Vagina (tissue), 2 donors: Measurements from ENCODE around the gene CLEC4G. TPM values are rescaled to one million over a fixed set of nuclear protein-coding genes. Genes with fewer than 3 reads are reported as not detected.
"Not testable (repeated sequence)": the region's sequence is repeated elsewhere in the genome, so short reads cannot be mapped to it uniquely, and the experiment has no call there.

Source experiments
- DNase-seq, 2 donors: peaks; one replicate each; pipeline ENCODE4 v3.0.0-alpha.2; 2017; ENCODE audit errors: extremely low spot score in 2 of 2
- H3K27ac ChIP-seq: fragments of 200-600 bp; sonication (generic); one replicate; pipeline ENCODE4 v1.5.1; 2019
- H3K27me3 ChIP-seq: fragments of 200-600 bp; sonication (generic); one replicate; pipeline ENCODE4 v1.5.1; 2019
- H3K36me3 ChIP-seq, 2 donors: fragments of 200-600 bp; sonication (generic); one replicate each; pipeline ENCODE4 v1.5.1; 2017 to 2019
- H3K4me1 ChIP-seq: fragments of 200-600 bp; sonication (generic); one replicate; pipeline ENCODE4 v1.5.1; 2019
- H3K4me3 ChIP-seq, 2 donors: fragments of 200-600 bp; sonication (generic); 1 replicate in 1 of 2; 2 replicates in 1 of 2; pipeline ENCODE4 v1.5.1; 2016 to 2019
- H3K9me3 ChIP-seq: fragments of 200-600 bp; sonication (generic); one replicate; pipeline ENCODE4 v1.5.1; 2019
- POLR2A ChIP-seq, 2 donors: fragments of 450-650 bp; IDR thresholded peaks; one replicate each; pipeline ENCODE4 v1.6.1; 2017; ENCODE audit warnings: antibody characterized with exemption in 2 of 2, mild to moderate bottlenecking in 2 of 2, moderate library complexity in 2 of 2
- POLR2AphosphoS5 ChIP-seq, 2 donors: sonication (generic); formaldehyde crosslinking; IDR thresholded peaks; one replicate each; pipeline ENCODE4 v1.9.0; 2017; ENCODE audit warnings: antibody characterized with exemption in 2 of 2, mild to moderate bottlenecking in 2 of 2, low read depth in 1 of 2; ENCODE audit not compliant: insufficient read depth in 1 of 2
- intact Hi-C: fragments of 100-400 bp; cut with DNase I; formaldehyde crosslinking; loops from one replicate; pipeline ENCODE4 v1.15.1; 2023
- total RNA-seq: library from RNA; depleted of rRNA; stranded (reverse); fragments of >200 nt; gene quantifications from one replicate; pipeline ENCODE4 v1.2.3, GENCODE V29; 2016
- TF ChIP-seq, protein P1 (sequence below), 3 experiments: fragments of 450-650 bp in 2 of 3; fragments of 200-600 bp in 1 of 3; sonication (generic) in 1 of 3; IDR thresholded peaks; one replicate each; pipeline ENCODE4 v1.5.1; 2017 to 2019; ENCODE audit warnings: antibody characterized with exemption in 3 of 3, mild to moderate bottlenecking in 2 of 3, moderate library complexity in 2 of 3

Gene CLEC4G
- total RNA-seq, 1 donor from 2014 or later, result 0.98 TPM

DNA sequence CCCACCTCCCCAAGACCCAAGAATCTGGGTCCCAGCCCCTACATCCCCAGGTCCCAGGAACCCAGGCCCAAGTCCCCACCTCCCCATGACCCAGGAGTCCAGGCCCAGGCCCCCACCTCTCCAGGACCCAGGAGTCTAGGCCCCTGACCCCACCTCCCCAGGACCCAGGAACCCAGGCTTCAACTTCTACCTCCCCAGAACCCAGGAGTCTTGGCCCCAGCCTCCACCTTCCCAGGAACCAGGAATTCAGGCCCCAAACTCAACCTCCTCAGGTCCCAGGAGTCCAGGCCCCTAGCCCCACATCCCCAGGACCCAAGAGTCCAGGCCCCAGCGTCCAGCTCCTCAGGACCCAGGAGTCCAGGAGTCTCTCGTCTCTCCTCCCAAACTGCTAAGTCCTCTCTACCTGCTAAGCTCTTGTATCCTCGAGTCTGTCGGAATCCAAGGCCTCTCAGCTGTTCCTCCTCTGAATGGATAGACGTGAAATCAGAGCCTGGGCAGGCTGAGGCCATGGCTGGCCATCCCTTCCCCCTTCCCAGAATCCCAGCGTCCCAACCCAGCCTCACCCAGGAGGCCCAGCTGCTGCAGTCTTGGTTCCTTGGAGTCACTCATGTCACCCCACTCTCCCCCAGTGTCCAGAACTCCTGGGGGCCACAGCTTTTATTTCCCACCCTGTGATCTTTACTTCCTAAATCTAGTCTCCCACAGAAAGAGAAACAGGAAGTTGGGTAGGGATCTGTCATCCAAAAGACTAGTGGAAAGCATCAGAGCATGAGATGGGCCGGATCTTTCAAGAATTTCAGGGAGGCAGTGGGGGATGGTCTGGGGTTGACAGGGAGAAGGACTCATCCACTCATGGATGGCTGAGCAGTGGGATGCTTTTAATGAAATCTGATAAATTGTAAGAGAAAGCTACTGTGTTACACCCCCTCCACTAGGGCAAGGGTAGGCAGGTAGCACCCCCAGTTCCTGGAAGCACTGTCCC is 15.3 kb upstream of the CLEC4G start, which contains the start of gene CD209:
CD209 (minus strand) TSS at position 632 of the 982 bp plus-strand sequence; CDS start at position 609, 23 bp downstream.
- intact Hi-C loops, result no loop called here
- H3K36me3 ChIP-seq, result no peaks in the 10 kb centered on the region
- no peaks in the 10 kb centered on the region for H3K4me1 ChIP-seq
- no peak within 1 kb of the TSS for H3K27ac ChIP-seq
- H3K27me3 ChIP-seq, result no peaks in the 10 kb centered on the region
- no peak for TF ChIP-seq POLR2AphosphoS5 (IDR thresholded peaks at IDR 0.05; ENCODE audit: insufficient read depth in 1 of 2, low read depth in 1 of 2)
- TF ChIP-seq, protein P1, sequence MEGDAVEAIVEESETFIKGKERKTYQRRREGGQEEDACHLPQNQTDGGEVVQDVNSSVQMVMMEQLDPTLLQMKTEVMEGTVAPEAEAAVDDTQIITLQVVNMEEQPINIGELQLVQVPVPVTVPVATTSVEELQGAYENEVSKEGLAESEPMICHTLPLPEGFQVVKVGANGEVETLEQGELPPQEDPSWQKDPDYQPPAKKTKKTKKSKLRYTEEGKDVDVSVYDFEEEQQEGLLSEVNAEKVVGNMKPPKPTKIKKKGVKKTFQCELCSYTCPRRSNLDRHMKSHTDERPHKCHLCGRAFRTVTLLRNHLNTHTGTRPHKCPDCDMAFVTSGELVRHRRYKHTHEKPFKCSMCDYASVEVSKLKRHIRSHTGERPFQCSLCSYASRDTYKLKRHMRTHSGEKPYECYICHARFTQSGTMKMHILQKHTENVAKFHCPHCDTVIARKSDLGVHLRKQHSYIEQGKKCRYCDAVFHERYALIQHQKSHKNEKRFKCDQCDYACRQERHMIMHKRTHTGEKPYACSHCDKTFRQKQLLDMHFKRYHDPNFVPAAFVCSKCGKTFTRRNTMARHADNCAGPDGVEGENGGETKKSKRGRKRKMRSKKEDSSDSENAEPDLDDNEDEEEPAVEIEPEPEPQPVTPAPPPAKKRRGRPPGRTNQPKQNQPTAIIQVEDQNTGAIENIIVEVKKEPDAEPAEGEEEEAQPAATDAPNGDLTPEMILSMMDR (IDR thresholded peaks at IDR 0.05), result no peak
- TF ChIP-seq POLR2A (IDR thresholded peaks at IDR 0.05), result no peak
- H3K9me3 ChIP-seq, result no peaks in the 10 kb centered on the region
- H3K4me3 ChIP-seq, result no peak within 1 kb of the TSS
- DNase-seq, result no peak

DNA sequence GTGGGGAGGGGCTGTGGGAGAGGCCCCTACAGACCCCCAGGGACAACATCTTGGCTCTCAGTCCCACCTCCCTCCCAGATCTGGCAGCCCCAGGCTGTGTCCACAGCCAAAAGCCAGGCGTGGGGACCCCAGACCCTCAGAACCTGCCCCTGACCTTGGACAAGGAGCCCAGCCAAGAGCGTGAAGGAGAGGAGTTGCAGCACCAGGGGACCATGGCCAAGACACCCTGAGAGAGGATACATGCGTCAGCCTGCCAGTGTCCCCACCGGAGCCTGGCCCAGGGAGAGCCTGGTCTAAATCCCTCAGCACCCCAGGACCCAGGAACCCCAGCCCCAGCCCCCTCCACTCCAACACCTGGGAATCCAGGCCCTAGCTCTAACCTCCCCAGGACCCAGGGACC is 14.4 kb upstream of the CLEC4G start:
- H3K9me3 ChIP-seq, intact Hi-C loops, H3K27me3 ChIP-seq, H3K4me3 ChIP-seq, DNase-seq, H3K36me3 ChIP-seq, H3K27ac ChIP-seq, H3K4me1 ChIP-seq: not testable (repeated sequence)

DNA sequence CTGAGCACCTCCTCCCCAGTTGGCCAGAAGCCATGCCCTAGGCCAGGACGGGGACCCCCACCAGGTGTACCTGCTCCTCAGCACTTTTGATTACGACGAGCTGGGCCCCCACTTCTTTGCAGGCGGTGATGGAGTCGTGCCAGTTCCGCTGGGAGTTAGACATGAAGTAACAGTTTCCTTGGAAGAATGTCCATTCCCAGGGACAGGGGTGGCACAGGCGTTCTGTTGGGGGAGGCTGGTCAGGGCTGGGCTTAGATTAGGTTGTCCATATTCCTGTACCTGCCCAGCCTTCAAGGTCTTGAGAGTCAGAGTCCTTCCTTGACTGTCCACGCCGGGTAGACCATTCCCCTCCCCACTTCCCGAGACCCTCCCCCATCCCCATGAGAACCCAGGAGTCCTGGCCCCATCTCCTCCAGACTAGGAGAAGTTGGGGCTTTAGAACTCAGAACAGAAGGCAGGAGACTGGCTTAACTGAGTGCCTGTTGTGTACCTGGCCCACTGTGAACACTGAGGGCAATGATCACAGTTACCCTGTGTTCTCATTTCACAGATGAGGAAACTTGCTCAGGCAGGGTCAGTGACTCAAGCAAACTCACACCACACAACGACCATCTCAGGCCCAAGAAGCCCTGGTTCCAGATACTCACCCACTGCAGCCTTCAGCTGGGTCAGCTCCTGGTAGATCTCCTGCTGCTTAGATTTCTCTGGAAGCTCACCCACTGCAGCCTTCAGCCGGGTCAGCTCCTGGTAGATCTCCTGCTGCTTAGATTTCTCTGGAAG is 13.2 kb upstream of the CLEC4G start:
- H3K4me3 ChIP-seq, result no peak overlapping the region
- H3K27me3 ChIP-seq, result no peaks in the 10 kb centered on the region
- H3K36me3 ChIP-seq, result no peaks in the 10 kb centered on the region
- no peak for DNase-seq
- H3K4me1 ChIP-seq, result no peaks in the 10 kb centered on the region
- TF ChIP-seq POLR2A (IDR thresholded peaks at IDR 0.05) (no peak), POLR2AphosphoS5 (IDR thresholded peaks at IDR 0.05; ENCODE audit: insufficient read depth in 1 of 2, low read depth in 1 of 2) (no peak)
- TF ChIP-seq, protein P1 (IDR thresholded peaks at IDR 0.05), result no peak
- no peak overlapping the region for H3K27ac ChIP-seq
- no peaks in the 10 kb centered on the region for H3K9me3 ChIP-seq
- intact Hi-C loops, result no loop called here

DNA sequence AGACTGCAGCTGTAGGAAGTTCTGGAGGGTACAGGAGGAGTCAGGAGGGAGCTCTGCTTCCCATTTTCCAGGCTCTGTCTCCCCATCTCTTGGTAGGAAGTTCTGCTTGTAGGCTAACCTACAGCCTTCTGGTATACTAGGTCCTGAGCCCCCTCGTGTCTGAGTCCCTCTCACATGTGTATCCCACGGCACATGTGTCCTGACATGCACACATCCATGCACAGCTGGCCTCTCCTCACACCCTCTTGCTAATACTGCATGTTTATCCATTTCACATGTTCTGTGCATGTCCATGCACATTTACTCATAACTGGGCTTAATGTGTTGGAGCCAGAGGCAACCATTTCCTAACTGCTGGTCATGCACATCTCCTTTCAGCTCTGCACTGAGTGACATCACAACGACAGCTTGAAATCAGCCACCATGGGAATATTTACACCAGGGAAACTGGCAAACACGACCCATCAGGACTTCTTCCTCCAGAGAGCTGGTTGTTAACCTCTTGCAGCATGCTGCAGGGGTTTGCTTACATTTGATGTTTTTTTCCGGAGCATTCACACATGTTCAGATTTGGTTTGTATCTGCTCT is 12.4 kb upstream of the CLEC4G start:
- TF ChIP-seq POLR2A (IDR thresholded peaks at IDR 0.05), result no peak
- TF ChIP-seq, protein P1 (IDR thresholded peaks at IDR 0.05), result no peak
- no peak for TF ChIP-seq POLR2AphosphoS5 (IDR thresholded peaks at IDR 0.05; ENCODE audit: insufficient read depth in 1 of 2, low read depth in 1 of 2)
- no peaks in the 10 kb centered on the region for H3K27me3 ChIP-seq
- no peaks in the 10 kb centered on the region for H3K9me3 ChIP-seq
- H3K27ac ChIP-seq, result no peak overlapping the region
- H3K4me3 ChIP-seq, result no peak overlapping the region
- intact Hi-C loops, result no loop called here
- no peaks in the 10 kb centered on the region for H3K4me1 ChIP-seq
- H3K36me3 ChIP-seq, result no peaks in the 10 kb centered on the region
- no peak for DNase-seq

DNA sequence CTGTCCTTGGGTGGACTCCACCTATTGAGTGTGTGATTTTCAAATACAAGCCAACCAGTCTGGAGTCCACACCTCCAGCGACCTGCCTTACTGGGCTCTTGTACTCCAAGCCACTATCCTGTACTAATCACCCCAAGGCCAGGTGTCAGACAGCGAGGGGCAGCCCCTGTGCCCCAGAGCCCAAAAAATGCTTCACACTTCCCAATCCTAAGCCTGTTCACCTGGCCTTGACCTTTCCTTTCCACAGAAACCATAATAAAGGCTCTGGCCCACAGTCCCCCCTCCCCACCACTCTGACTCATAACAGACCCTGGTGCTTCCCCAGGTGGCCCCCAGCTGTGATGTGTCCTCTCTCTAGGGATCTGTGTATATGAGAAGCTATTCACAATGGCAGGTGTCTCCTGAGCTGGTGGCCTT is 11.5 kb upstream of the CLEC4G start:
- intact Hi-C loops, result no loop called here
- Histone ChIP-seq H3K4me3 (no peak overlapping the region), H3K9me3 (no peaks in the 10 kb centered on the region), H3K4me1 (no peaks in the 10 kb centered on the region), H3K36me3 (no peaks in the 10 kb centered on the region), H3K27me3 (no peaks in the 10 kb centered on the region), H3K27ac (no peak overlapping the region)
- DNase-seq, result no peak
- no peak for TF ChIP-seq POLR2A (IDR thresholded peaks at IDR 0.05)
- no peak for TF ChIP-seq POLR2AphosphoS5 (IDR thresholded peaks at IDR 0.05; ENCODE audit: insufficient read depth in 1 of 2, low read depth in 1 of 2)
- TF ChIP-seq, protein P1 (IDR thresholded peaks at IDR 0.05), result no peak
